Measurements from ENCODE around the gene SLC35A2.
"Not testable (repeated sequence)": the region's sequence is repeated elsewhere in the genome, so short reads cannot be mapped to it uniquely, and the experiment has no call there.

The SLC35A2 gene

GRCh38 chrX:48890296-48890925, 21.0 kb downstream of the SLC35A2 start:
- Histone ChIP-seq H3K4me3 (IDR thresholded peaks at IDR 0.05; ENCODE audit: insufficient read depth, low read depth, low read length) (no peak overlapping the region), H3K27ac (no peak overlapping the region), H3K9ac (no peak overlapping the region)

GRCh38 chrX:48886586-48886985, 24.9 kb downstream of the SLC35A2 start:
- not testable (repeated sequence) for H3K79me2 ChIP-seq (ENCODE audit: insufficient read depth, low read depth); H3K27ac ChIP-seq

More at GRCh38 chrX:48890296-48890925, 21.0 kb downstream of the SLC35A2 start:
- no peak for TF ChIP-seq CTCF (conservative IDR thresholded peaks at IDR 0.05; ENCODE audit: low read depth, low read length)
- H3K4me1 ChIP-seq (ENCODE audit: low read depth, poor library complexity, severe bottlenecking): peaks cover 10% of the 10 kb centered on the region
- H4K20me1 ChIP-seq (ENCODE audit: insufficient read depth): no peaks in the 10 kb centered on the region
- H3K4me2 ChIP-seq: no peak overlapping the region
- H3K27me3 ChIP-seq (ENCODE audit: insufficient read depth, low read depth): no peaks in the 10 kb centered on the region
- H3K79me2 ChIP-seq (ENCODE audit: insufficient read depth, low read depth): no peaks in the 10 kb centered on the region
- H2AFZ ChIP-seq (ENCODE audit: low read depth): no peak overlapping the region
- no peaks in the 10 kb centered on the region for H3K36me3 ChIP-seq (ENCODE audit: insufficient read depth)

GRCh38 chrX:48883729-48884128, 27.7 kb downstream of the SLC35A2 start:
- Histone ChIP-seq H3K79me2 (ENCODE audit: insufficient read depth, low read depth) (no peaks in the 10 kb centered on the region), H3K27ac (no peak overlapping the region), H3K4me2 (no peak overlapping the region), H3K36me3 (ENCODE audit: insufficient read depth) (no peaks in the 10 kb centered on the region), H3K4me1 (ENCODE audit: low read depth, poor library complexity, severe bottlenecking) (no peaks in the 10 kb centered on the region), H3K9ac (no peak overlapping the region), H2AFZ (ENCODE audit: low read depth) (no peak overlapping the region), H3K4me3 (IDR thresholded peaks at IDR 0.05; ENCODE audit: insufficient read depth, low read depth, low read length) (no peak overlapping the region), H4K20me1 (ENCODE audit: insufficient read depth) (no peaks in the 10 kb centered on the region), H3K27me3 (ENCODE audit: insufficient read depth, low read depth) (no peaks in the 10 kb centered on the region)
- TF ChIP-seq CTCF (conservative IDR thresholded peaks at IDR 0.05; ENCODE audit: low read depth, low read length): no peak

More at GRCh38 chrX:48886586-48886985, 24.9 kb downstream of the SLC35A2 start:
- not testable (repeated sequence) for H4K20me1 ChIP-seq (ENCODE audit: insufficient read depth); H3K4me2 ChIP-seq; H2AFZ ChIP-seq (ENCODE audit: low read depth); H3K4me1 ChIP-seq (ENCODE audit: low read depth, poor library complexity, severe bottlenecking); H3K4me3 ChIP-seq (IDR thresholded peaks at IDR 0.05; ENCODE audit: insufficient read depth, low read depth, low read length); H3K9ac ChIP-seq; H3K27me3 ChIP-seq (ENCODE audit: insufficient read depth, low read depth); H3K36me3 ChIP-seq (ENCODE audit: insufficient read depth)

- H4K20me1 ChIP-seq (ENCODE audit: insufficient read depth); H3K36me3 ChIP-seq (ENCODE audit: insufficient read depth); H3K9ac ChIP-seq; H3K27ac ChIP-seq; H3K79me2 ChIP-seq (ENCODE audit: insufficient read depth, low read depth); H3K4me3 ChIP-seq (IDR thresholded peaks at IDR 0.05; ENCODE audit: insufficient read depth, low read depth, low read length); H3K4me2 ChIP-seq; H3K27me3 ChIP-seq (ENCODE audit: insufficient read depth, low read depth); H2AFZ ChIP-seq (ENCODE audit: low read depth); H3K4me1 ChIP-seq (ENCODE audit: low read depth, poor library complexity, severe bottlenecking): not testable (repeated sequence)
Observed at GRCh38 chrX:48876944-48877343, 34.5 kb downstream of the SLC35A2 start.

- not testable (repeated sequence) for H3K4me1 ChIP-seq (ENCODE audit: low read depth, poor library complexity, severe bottlenecking); H3K9ac ChIP-seq; H4K20me1 ChIP-seq (ENCODE audit: insufficient read depth); H3K27ac ChIP-seq; H3K79me2 ChIP-seq (ENCODE audit: insufficient read depth, low read depth); H3K27me3 ChIP-seq (ENCODE audit: insufficient read depth, low read depth); H3K4me2 ChIP-seq; H2AFZ ChIP-seq (ENCODE audit: low read depth); H3K36me3 ChIP-seq (ENCODE audit: insufficient read depth); H3K4me3 ChIP-seq (IDR thresholded peaks at IDR 0.05; ENCODE audit: insufficient read depth, low read depth, low read length)
Observed at GRCh38 chrX:48872017-48872416, 39.4 kb downstream of the SLC35A2 start.

- Histone ChIP-seq H3K36me3 (ENCODE audit: insufficient read depth) (no peaks in the 10 kb centered on the region), H3K27ac (no peak overlapping the region)
Observed at GRCh38 chrX:48864210-48864609, 47.2 kb downstream of the SLC35A2 start.

More at GRCh38 chrX:48864210-48864609, 47.2 kb downstream of the SLC35A2 start:
- Histone ChIP-seq H2AFZ (ENCODE audit: low read depth) (no peak overlapping the region), H3K4me2 (no peak overlapping the region), H4K20me1 (ENCODE audit: insufficient read depth) (no peaks in the 10 kb centered on the region), H3K4me3 (IDR thresholded peaks at IDR 0.05; ENCODE audit: insufficient read depth, low read depth, low read length) (no peak overlapping the region), H3K27me3 (ENCODE audit: insufficient read depth, low read depth) (no peaks in the 10 kb centered on the region), H3K79me2 (ENCODE audit: insufficient read depth, low read depth) (no peaks in the 10 kb centered on the region), H3K9ac (no peak overlapping the region), H3K4me1 (ENCODE audit: low read depth, poor library complexity, severe bottlenecking) (no peaks in the 10 kb centered on the region)
- TF ChIP-seq CTCF (conservative IDR thresholded peaks at IDR 0.05; ENCODE audit: low read depth, low read length): no peak

All from KMS-11 (cell line).